Measurements from ENCODE around the gene TRAPPC13. TPM values are rescaled to one million over a fixed set of nuclear protein-coding genes. Genes with fewer than 3 reads are reported as not detected.

The TRAPPC13 gene
- total RNA-seq, 4 donors from 2014 or later = 11.4 to 18.1 (median 14.2) TPM

GRCh38 chr5:65640240-65640639, 15.4 kb downstream of the TRAPPC13 start:
- WGBS, 2 donors = 89% methylated on average over 4 of the region's 4 CpGs

GRCh38 chr5:65646938-65647337, 22.1 kb downstream of the TRAPPC13 start:
- no peak overlapping the region for H3K4me3 ChIP-seq (ENCODE audit: low read depth, poor library complexity, severe bottlenecking)
- WGBS, 2 donors = 87% methylated on average over 2 of the region's 2 CpGs
- intact Hi-C loops (cut with DNase I; ENCODE audit: low total_unique reads) = no loop called here
- DNase-seq (ENCODE audit: low spot score in 2 of 2) = no peak
- no peak for TF ChIP-seq POLR2A (IDR thresholded peaks at IDR 0.05)
- no peak for TF ChIP-seq CTCF (IDR thresholded peaks at IDR 0.05)

More at GRCh38 chr5:65640240-65640639, 15.4 kb downstream of the TRAPPC13 start:
- no peak for TF ChIP-seq POLR2A (IDR thresholded peaks at IDR 0.05)
- no peak for TF ChIP-seq CTCF (IDR thresholded peaks at IDR 0.05)
- no peak for DNase-seq (ENCODE audit: low spot score in 2 of 2)
- no peak overlapping the region for H3K4me3 ChIP-seq (ENCODE audit: low read depth, poor library complexity, severe bottlenecking)
- intact Hi-C loops (cut with DNase I; ENCODE audit: low total_unique reads) = no loop called here

GRCh38 chr5:65647941-65648340, 23.1 kb downstream of the TRAPPC13 start:
- H3K4me3 ChIP-seq (ENCODE audit: low read depth, poor library complexity, severe bottlenecking) = no peak overlapping the region
- TF ChIP-seq POLR2A (IDR thresholded peaks at IDR 0.05) (no peak), CTCF (IDR thresholded peaks at IDR 0.05) (no peak)
- intact Hi-C loops (cut with DNase I; ENCODE audit: low total_unique reads) = no loop called here
- no peak for DNase-seq (ENCODE audit: low spot score in 2 of 2)

GRCh38 chr5:65651144-65651543, 26.3 kb downstream of the TRAPPC13 start:
- DNase-seq (ENCODE audit: low spot score in 2 of 2) = no peak
- no peak overlapping the region for H3K4me3 ChIP-seq (ENCODE audit: low read depth, poor library complexity, severe bottlenecking)
- WGBS, 2 donors = 77 to 86% methylated on average over 5 of the region's 5 CpGs

GRCh38 chr5:65654713-65655112, 29.9 kb downstream of the TRAPPC13 start:
- intact Hi-C loops (cut with DNase I; ENCODE audit: low total_unique reads) = no loop called here
- no peak for TF ChIP-seq POLR2A (IDR thresholded peaks at IDR 0.05)
- TF ChIP-seq CTCF (IDR thresholded peaks at IDR 0.05) = no peak
- no peak overlapping the region for H3K4me3 ChIP-seq (ENCODE audit: low read depth, poor library complexity, severe bottlenecking)
- 86 to 90% methylated on average over 2 of the region's 2 CpGs for WGBS, 2 donors
- DNase-seq (ENCODE audit: low spot score in 2 of 2) = no peak

More at GRCh38 chr5:65651144-65651543, 26.3 kb downstream of the TRAPPC13 start:
- intact Hi-C loops (cut with DNase I; ENCODE audit: low total_unique reads) = no loop called here
- TF ChIP-seq CTCF (IDR thresholded peaks at IDR 0.05) (no peak), POLR2A (IDR thresholded peaks at IDR 0.05) (no peak)

GRCh38 chr5:65663804-65664521, 39.1 kb downstream of the TRAPPC13 start:
- no peak overlapping the region for H3K4me3 ChIP-seq (ENCODE audit: low read depth, poor library complexity, severe bottlenecking)
- WGBS, 2 donors = 79 to 81% methylated on average over 1 of the region's 1 CpG
- intact Hi-C loops (cut with DNase I; ENCODE audit: low total_unique reads) = no loop called here
- no peak for DNase-seq (ENCODE audit: low spot score in 2 of 2)
- TF ChIP-seq CTCF (IDR thresholded peaks at IDR 0.05) = no peak
- no peak for TF ChIP-seq POLR2A (IDR thresholded peaks at IDR 0.05)

All from lower leg skin (tissue), 4 donors.